WTC11 (cell line): ENCODE results near the gene CNPY1.

Experiments used
- ARID4B ChIP-seq: sonication (generic); formaldehyde crosslinking; IDR thresholded peaks from 2 replicates; pipeline ENCODE4 v1.8.0; 2023; ENCODE audit warnings: missing genetic modification reagents, mild to moderate bottlenecking, borderline replicate concordance
- ATF2 ChIP-seq: sonication (generic); formaldehyde crosslinking; IDR thresholded peaks from 2 replicates; pipeline ENCODE4 v1.8.1; 2022; ENCODE audit warnings: low read depth, missing genetic modification reagents, borderline replicate concordance
- CREB1 ChIP-seq: sonication (generic); formaldehyde crosslinking; IDR thresholded peaks from 2 replicates; pipeline ENCODE4 v1.8.0; 2023; ENCODE audit warnings: mild to moderate bottlenecking, missing genetic modification reagents
- CTCF ChIP-seq: fragments of 200-600 bp; IDR thresholded peaks from 2 replicates; pipeline ENCODE4 v1.8.0; 2022; ENCODE audit warnings: antibody characterized with exemption
- ELF4 ChIP-seq: sonication (generic); formaldehyde crosslinking; IDR thresholded peaks from 2 replicates; pipeline ENCODE4 v1.8.1; 2022; ENCODE audit warnings: low read depth, mild to moderate bottlenecking, moderate library complexity, missing genetic modification reagents
- ESRRA ChIP-seq: sonication (generic); formaldehyde crosslinking; IDR thresholded peaks from 2 replicates; pipeline ENCODE4 v1.8.1; 2022; ENCODE audit warnings: mild to moderate bottlenecking, missing genetic modification reagents, borderline replicate concordance
- FOXP4 ChIP-seq: sonication (generic); formaldehyde crosslinking; IDR thresholded peaks from 2 replicates; pipeline ENCODE4 v1.8.0; 2022; ENCODE audit warnings: mild to moderate bottlenecking, missing genetic modification reagents
- HMGXB4 ChIP-seq: sonication (generic); formaldehyde crosslinking; IDR thresholded peaks from 2 replicates; pipeline ENCODE4 v1.8.1; 2023; ENCODE audit warnings: mild to moderate bottlenecking, moderate library complexity, missing genetic modification reagents
- MAX ChIP-seq: sonication (generic); formaldehyde crosslinking; IDR thresholded peaks from 2 replicates; pipeline ENCODE4 v1.8.0; 2022; ENCODE audit warnings: mild to moderate bottlenecking, missing genetic modification reagents
- TEAD1 ChIP-seq: sonication (generic); formaldehyde crosslinking; IDR thresholded peaks from 2 replicates; pipeline ENCODE4 v1.8.0; 2022; ENCODE audit warnings: mild to moderate bottlenecking, missing genetic modification reagents
- TEAD4 ChIP-seq: sonication (generic); formaldehyde crosslinking; IDR thresholded peaks from 2 replicates; pipeline ENCODE4 v1.8.0; 2022; ENCODE audit warnings: mild to moderate bottlenecking, missing genetic modification reagents
- ZNF121 ChIP-seq: sonication (generic); formaldehyde crosslinking; IDR thresholded peaks from 2 replicates; pipeline ENCODE4 v1.8.0; 2023; ENCODE audit warnings: missing genetic modification reagents
- ZNF671 ChIP-seq: fragments of 250-450 bp; sonication (Bioruptor Pico); IDR thresholded peaks from 2 replicates; pipeline ENCODE4 v1.8.0; 2021; ENCODE audit warnings: mild to moderate bottlenecking

- TF ChIP-seq CTCF: no peak
- TF ChIP-seq FOXP4 (CRISPR knock-in tag): no peak
- TF ChIP-seq TEAD1: no peak
- no peak for TF ChIP-seq ARID4B (CRISPR knock-in tag)
- TF ChIP-seq HMGXB4 (CRISPR knock-in tag): no peak
- no peak for TF ChIP-seq TEAD4
- no peak for TF ChIP-seq MAX (CRISPR knock-in tag)
- TF ChIP-seq ELF4 (CRISPR knock-in tag): no peak
- no peak for TF ChIP-seq ATF2
- no peak for TF ChIP-seq ESRRA (CRISPR knock-in tag)
- no peak for TF ChIP-seq ZNF121
- TF ChIP-seq ZNF671 (CRISPR knock-in tag): no peak
- TF ChIP-seq CREB1 (CRISPR knock-in tag): no peak
Measured at GRCh38 chr7:155505422-155505793, 41.0 kb downstream of the CNPY1 start.
